ENCODE measurements around the gene GREB1.
"Not testable (repeated sequence)": the region's sequence is repeated elsewhere in the genome, so short reads cannot be mapped to it uniquely, and the experiment has no call there.

The GREB1 gene

GRCh38 chr2:11647834-11648600 is 114.2 kb downstream of the GREB1 start:
- DNase-seq = no peak

GRCh38 chr2:11649093-11649492 is 115.2 kb downstream of the GREB1 start:
- DNase-seq = no peak

- DNase-seq = no peak
These were observed 118.2 kb downstream of the GREB1 start for GRCh38 chr2:11651856-11652548.

- no peak for DNase-seq
These were observed 118.7 kb downstream of the GREB1 start for GRCh38 chr2:11652553-11652952.

- no peak for DNase-seq
These were observed 121.7 kb downstream of the GREB1 start for GRCh38 chr2:11655495-11655894.

- DNase-seq = no peak
These were observed 122.4 kb downstream of the GREB1 start for GRCh38 chr2:11656252-11656651.

GRCh38 chr2:11656671-11657101 is 122.8 kb downstream of the GREB1 start:
- no peak for DNase-seq

- no peak for DNase-seq
These were observed 123.3 kb downstream of the GREB1 start for GRCh38 chr2:11657195-11657594.

GRCh38 chr2:11657646-11658045 is 123.8 kb downstream of the GREB1 start:
- no peak for DNase-seq

GRCh38 chr2:11658208-11659114 is 124.6 kb downstream of the GREB1 start:
- DNase-seq = no peak

- DNase-seq = no peak
These were observed 125.2 kb downstream of the GREB1 start for GRCh38 chr2:11659115-11659475.

- no peak for DNase-seq
These were observed 126.0 kb downstream of the GREB1 start for GRCh38 chr2:11659851-11660250.

- not testable (repeated sequence) for DNase-seq
These were observed 126.6 kb downstream of the GREB1 start for GRCh38 chr2:11660396-11660795.

GRCh38 chr2:11661891-11662435 is 128.1 kb downstream of the GREB1 start:
- no peak for DNase-seq

- no peak for DNase-seq
These were observed 129.0 kb downstream of the GREB1 start for GRCh38 chr2:11662882-11663281.

GRCh38 chr2:11663427-11663826 is 129.6 kb downstream of the GREB1 start:
- DNase-seq = no peak

- DNase-seq = no peak
These were observed 131.2 kb downstream of the GREB1 start for GRCh38 chr2:11665028-11665427.

- no peak for DNase-seq
These were observed 131.9 kb downstream of the GREB1 start for GRCh38 chr2:11665510-11666362.

- DNase-seq = no peak
These were observed 133.3 kb downstream of the GREB1 start for GRCh38 chr2:11667194-11667593.

- no peak for DNase-seq
These were observed 134.2 kb downstream of the GREB1 start for GRCh38 chr2:11667866-11668637.

All from NCI-H2107 (cell line).